WTC11 (cell line): Measurements from ENCODE around the gene FYN. TPM values are rescaled to one million over a fixed set of nuclear protein-coding genes. Genes with fewer than 3 reads are reported as not detected.

Experiments
- ATAC-seq: fragments of 200-7000 bp; cut with Tn5 transposase; 2 replicates; pipeline ENCODE4 v1.10.0; 2021; ENCODE audit warnings: mild to moderate bottlenecking, moderate library complexity
- CTCF ChIA-PET: fragments of 300-600 bp; sonication (Branson Sonifier 250); formaldehyde crosslinking; loops from one replicate; lab custom pipeline; 2021; ENCODE audit warnings: antibody characterized with exemption; lab: Charles Lee
- POLR2A ChIA-PET: fragments of 350-600 bp; sonication (Branson Sonifier 250); formaldehyde crosslinking; loops from one replicate; lab custom pipeline; 2021; ENCODE audit warnings: antibody characterized with exemption; lab: Charles Lee
- DNase-seq: peaks from one replicate; pipeline ENCODE4 v3.0.0; 2021; ENCODE audit warnings: low spot score
- H3K27ac Mint-ChIP-seq: 2 replicates; pipeline ENCODE4 v1.8.0; 2021; ENCODE audit warnings: mixed read lengths
- H3K27me3 Mint-ChIP-seq: 2 replicates; pipeline ENCODE4 v1.8.0; 2021; ENCODE audit warnings: low read depth, mild to moderate bottlenecking, moderate library complexity, mixed read lengths
- H3K36me3 Mint-ChIP-seq: 2 replicates; pipeline ENCODE4 v1.8.0; 2021; ENCODE audit warnings: mixed read lengths
- H3K4me1 Mint-ChIP-seq: 2 replicates; pipeline ENCODE4 v1.8.0; 2022; ENCODE audit warnings: mixed read lengths
- H3K4me3 Mint-ChIP-seq: 2 replicates; pipeline ENCODE4 v1.8.0; 2021; ENCODE audit warnings: mild to moderate bottlenecking, moderate library complexity, mixed read lengths
- H3K9me3 Mint-ChIP-seq: 2 replicates; pipeline ENCODE4 v1.8.0; 2021; ENCODE audit warnings: mixed read lengths
- ARID4B ChIP-seq: sonication (generic); formaldehyde crosslinking; IDR thresholded peaks from 2 replicates; pipeline ENCODE4 v1.8.0; 2023; ENCODE audit warnings: missing genetic modification reagents, mild to moderate bottlenecking, borderline replicate concordance
- ATF6 ChIP-seq: sonication (generic); formaldehyde crosslinking; IDR thresholded peaks from 2 replicates; pipeline ENCODE4 v1.8.1; 2023; ENCODE audit warnings: mild to moderate bottlenecking, missing genetic modification reagents
- CTCF ChIP-seq: fragments of 200-600 bp; IDR thresholded peaks from 2 replicates; pipeline ENCODE4 v1.8.0; 2022; ENCODE audit warnings: antibody characterized with exemption
- ERG ChIP-seq: fragments of 250-450 bp; sonication (Bioruptor Pico); IDR thresholded peaks from 2 replicates; pipeline ENCODE4 v1.8.0; 2021; ENCODE audit warnings: mild to moderate bottlenecking
- GTF2I ChIP-seq: fragments of 250-450 bp; sonication (Bioruptor Pico); conservative IDR thresholded peaks from 2 replicates; pipeline ENCODE4 v1.4.0; 2021; ENCODE audit warnings: mild to moderate bottlenecking
- HMGXB4 ChIP-seq: sonication (generic); formaldehyde crosslinking; IDR thresholded peaks from 2 replicates; pipeline ENCODE4 v1.8.1; 2023; ENCODE audit warnings: mild to moderate bottlenecking, moderate library complexity, missing genetic modification reagents
- IRF2 ChIP-seq: sonication (generic); formaldehyde crosslinking; IDR thresholded peaks from 2 replicates; pipeline ENCODE4 v1.8.0; 2022; ENCODE audit warnings: low read depth, missing genetic modification reagents, borderline replicate concordance
- KAT7 ChIP-seq: sonication (generic); formaldehyde crosslinking; IDR thresholded peaks from 2 replicates; pipeline ENCODE4 v1.8.1; 2023; ENCODE audit warnings: missing genetic modification reagents, mild to moderate bottlenecking, borderline replicate concordance
- MYBL2 ChIP-seq: sonication (generic); formaldehyde crosslinking; IDR thresholded peaks from 2 replicates; pipeline ENCODE4 v1.8.1; 2023; ENCODE audit warnings: mild to moderate bottlenecking, moderate library complexity, missing genetic modification reagents
- TCF7 ChIP-seq: sonication (generic); formaldehyde crosslinking; IDR thresholded peaks from 2 replicates; pipeline ENCODE4 v1.8.0; 2022; ENCODE audit warnings: mild to moderate bottlenecking, low read depth, missing genetic modification reagents, moderate library complexity
- TEAD1 ChIP-seq: sonication (generic); formaldehyde crosslinking; IDR thresholded peaks from 2 replicates; pipeline ENCODE4 v1.8.0; 2022; ENCODE audit warnings: mild to moderate bottlenecking, missing genetic modification reagents
- ZNF232 ChIP-seq: sonication (generic); formaldehyde crosslinking; IDR thresholded peaks from 2 replicates; pipeline ENCODE4 v1.8.0; 2022; ENCODE audit warnings: mild to moderate bottlenecking, missing genetic modification reagents
- ZNF532 ChIP-seq: fragments of 250-450 bp; sonication (Bioruptor Pico); IDR thresholded peaks from 2 replicates; pipeline ENCODE4 v1.9.0; 2021; ENCODE audit warnings: mild to moderate bottlenecking, borderline replicate concordance
- total RNA-seq: library from RNA; stranded (reverse); gene quantifications from 3 replicates; pipeline ENCODE4 v1.2.3, GENCODE V29; 2021

The FYN gene
- total RNA-seq, 1 experiment from 2014 or later, result 63.9 TPM

GRCh38 chr6:111823831-111824607 lies 49.2 kb downstream of the FYN start:
- CTCF ChIA-PET, result interaction anchor here (1.0 to 1.2 kb wide), 2 partner anchors 29 to 114 kb away, joined by 3 to 4 read pairs; no protein-coding TSS in a partner anchor

More at GRCh38 chr6:111823831-111824607, 49.2 kb downstream of the FYN start:
- no peaks in the 10 kb centered on the region for H3K27me3 Mint-ChIP-seq
- TF ChIP-seq GTF2I, result no peak
- no peak for TF ChIP-seq IRF2 (CRISPR knock-in tag)
- TF ChIP-seq ATF6, result no peak
- TF ChIP-seq ERG, result no peak
- TF ChIP-seq TCF7, result no peak
- no peak for TF ChIP-seq TEAD1
- TF ChIP-seq ARID4B (CRISPR knock-in tag), result no peak
- no peak for TF ChIP-seq ZNF532 (CRISPR knock-in tag)
- no peak for TF ChIP-seq HMGXB4 (CRISPR knock-in tag)
- no peak for TF ChIP-seq ZNF232 (CRISPR knock-in tag)
- no peak for TF ChIP-seq MYBL2
- TF ChIP-seq CTCF, result no peak
- no peak for TF ChIP-seq KAT7 (CRISPR knock-in tag)
- DNase-seq (no peak), ATAC-seq (no peak)
- peaks cover 13% of the 10 kb centered on the region for H3K36me3 Mint-ChIP-seq
- H3K4me1 Mint-ChIP-seq, result no peaks in the 10 kb centered on the region
- H3K27ac Mint-ChIP-seq, result no peak overlapping the region; the same call in 1 of the 2 replicates
- peaks cover 15% of the 10 kb centered on the region for H3K9me3 Mint-ChIP-seq
- POLR2A ChIA-PET, result no interaction called here
- no peak overlapping the region for H3K4me3 Mint-ChIP-seq
